GM18870 (cell line): Measurements from ENCODE around the gene ADGRG3.

Experiments
- ATAC-seq: cut with Tn5 transposase; IDR thresholded peaks from one replicate; pipeline ENCODE4 v1.9.1; 2021; ENCODE audit warnings: moderate library complexity; ENCODE audit not compliant: unreplicated experiment

The ADGRG3 gene

GRCh38 chr16:57645691-57646387, 22.3 kb upstream of the ADGRG3 start:
- no peak for ATAC-seq

- ATAC-seq, result no peak
Measured at GRCh38 chr16:57646388-57647039, 21.6 kb upstream of the ADGRG3 start.

DNA sequence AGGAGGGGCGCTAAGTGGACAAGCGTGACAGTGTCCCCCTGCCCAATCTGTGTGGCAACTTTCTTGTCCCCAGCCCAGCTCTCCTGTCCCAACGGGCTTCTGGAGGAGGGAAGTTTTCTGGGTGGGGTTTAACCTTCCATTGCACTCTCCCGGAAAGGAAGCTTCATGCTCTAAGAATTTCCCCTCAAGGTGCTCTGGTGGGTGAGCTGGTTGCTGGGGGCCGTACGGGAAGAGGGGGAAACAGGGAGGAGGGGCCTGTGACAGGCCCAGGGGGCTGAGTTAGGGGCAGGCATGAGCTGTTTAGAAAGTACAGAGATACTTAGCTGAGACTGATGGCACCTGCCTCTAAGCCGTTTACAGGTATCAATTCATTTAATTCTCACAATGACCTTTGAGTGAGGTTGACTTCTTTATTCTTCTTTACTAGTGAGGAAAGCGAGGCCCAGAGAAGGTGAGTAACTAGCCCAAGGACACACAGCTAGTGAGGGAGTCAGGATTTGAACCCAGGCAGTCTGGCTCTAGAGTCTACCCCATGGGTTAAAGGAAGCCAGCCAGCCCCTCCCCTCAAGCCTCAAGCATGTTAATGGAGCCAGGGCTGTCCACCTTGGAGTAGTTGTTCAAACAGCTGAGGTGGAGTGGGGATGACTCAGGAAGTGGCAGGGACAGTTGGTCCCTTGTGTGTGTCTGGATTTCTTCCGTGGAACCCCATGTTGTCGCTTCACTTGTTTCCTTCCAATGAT, 20.8 kb upstream of the ADGRG3 start:
- ATAC-seq, result no peak

DNA sequence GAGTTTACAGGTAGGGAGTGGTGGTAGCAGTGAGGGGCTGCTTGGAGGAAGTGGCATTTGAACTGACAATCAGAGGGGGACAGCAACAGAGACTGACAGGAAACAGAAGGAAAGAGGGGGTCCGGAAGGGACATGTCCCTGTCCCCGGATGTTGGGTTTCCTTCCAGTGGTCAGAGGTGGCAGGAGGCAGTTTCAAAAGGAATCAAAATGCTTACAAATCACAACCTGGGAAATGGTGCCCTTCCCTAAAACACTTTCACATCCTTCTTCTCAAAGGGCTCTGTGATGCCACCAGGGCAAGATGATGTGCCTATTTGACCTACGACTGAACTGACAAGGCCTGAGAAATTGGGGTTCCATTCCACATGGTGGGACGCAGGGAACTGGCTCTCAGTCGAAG, 20.0 kb upstream of the ADGRG3 start:
- no peak for ATAC-seq

GRCh38 chr16:57648581-57649442, 19.3 kb upstream of the ADGRG3 start:
- no peak for ATAC-seq

DNA sequence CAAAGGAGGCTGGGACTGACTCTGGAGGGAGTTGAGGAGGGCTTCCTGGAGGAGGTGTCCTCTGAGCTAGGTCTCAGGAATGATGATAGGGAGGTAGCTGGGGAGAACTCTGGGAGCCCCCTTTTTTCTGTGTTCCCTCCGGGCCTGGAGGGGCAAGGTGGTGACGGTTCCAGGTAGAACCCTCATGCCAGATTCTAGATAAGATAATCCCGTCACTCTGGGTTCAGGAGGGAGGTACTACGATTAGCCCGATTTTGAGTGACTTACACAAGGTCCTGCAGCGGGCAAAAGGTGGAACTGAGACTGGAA, 18.7 kb upstream of the ADGRG3 start:
- ATAC-seq, result no peak

DNA sequence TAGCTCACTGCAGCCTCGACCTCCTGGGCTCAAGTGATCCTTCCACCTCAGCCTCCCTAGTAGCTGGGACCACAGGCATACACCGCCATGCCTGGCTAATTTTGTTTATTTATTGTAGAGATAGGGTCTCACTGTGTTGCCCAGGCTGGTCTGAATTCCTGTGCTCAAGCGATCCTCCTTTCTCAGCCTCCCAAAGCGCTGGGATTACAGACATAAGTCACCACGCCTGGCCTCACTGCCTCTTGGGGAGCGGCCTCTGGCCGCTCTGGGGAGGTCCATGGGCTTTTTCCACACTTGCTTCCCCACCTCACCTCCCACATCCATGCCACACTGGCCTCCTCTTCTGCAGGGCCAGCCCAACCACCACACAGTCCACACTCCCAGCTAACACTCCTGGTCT, 18.3 kb upstream of the ADGRG3 start:
- ATAC-seq, result no peak

DNA sequence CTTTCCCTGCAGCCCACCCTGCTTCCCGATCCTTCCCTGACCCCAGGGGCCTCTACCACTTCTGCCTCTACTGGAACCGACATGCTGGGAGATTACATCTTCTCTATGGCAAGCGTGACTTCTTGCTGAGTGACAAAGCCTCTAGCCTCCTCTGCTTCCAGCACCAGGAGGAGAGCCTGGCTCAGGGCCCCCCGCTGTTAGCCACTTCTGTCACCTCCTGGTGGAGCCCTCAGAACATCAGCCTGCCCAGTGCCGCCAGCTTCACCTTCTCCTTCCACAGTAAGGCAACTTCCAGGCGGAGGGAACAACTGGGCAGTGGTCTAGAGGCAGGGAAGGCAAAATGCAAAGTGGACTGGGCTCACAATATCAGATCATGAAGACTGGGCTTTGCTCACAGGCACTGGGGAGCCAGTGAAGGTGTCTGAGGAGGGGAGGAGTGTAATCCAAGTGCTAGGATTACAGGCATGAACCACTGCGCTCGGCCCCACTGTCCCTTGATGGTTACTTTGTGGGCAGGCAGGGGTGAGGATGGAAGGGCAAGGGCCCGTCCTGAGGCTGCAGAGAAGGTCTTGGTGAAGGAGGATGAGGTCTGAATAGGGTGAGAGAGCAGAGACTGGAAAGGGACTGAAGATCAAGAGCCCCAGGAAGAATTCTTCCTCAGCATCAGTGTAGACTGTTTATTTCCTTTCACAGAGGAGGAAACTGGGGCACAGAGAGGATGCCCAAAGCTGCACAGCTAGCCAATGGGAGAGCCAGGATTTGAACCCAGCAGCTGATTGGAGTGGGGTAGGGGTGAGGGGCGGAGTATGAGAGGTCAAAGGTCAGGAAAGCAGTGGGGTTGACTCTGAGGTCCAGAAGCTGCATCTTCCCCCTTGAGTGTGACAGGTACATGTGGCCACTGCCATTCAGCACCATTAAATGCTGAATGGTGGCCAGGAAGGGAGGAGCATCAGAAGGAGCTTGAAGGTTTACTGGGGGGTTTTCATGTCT, 16.5 kb upstream of the ADGRG3 start:
- no peak for ATAC-seq

DNA sequence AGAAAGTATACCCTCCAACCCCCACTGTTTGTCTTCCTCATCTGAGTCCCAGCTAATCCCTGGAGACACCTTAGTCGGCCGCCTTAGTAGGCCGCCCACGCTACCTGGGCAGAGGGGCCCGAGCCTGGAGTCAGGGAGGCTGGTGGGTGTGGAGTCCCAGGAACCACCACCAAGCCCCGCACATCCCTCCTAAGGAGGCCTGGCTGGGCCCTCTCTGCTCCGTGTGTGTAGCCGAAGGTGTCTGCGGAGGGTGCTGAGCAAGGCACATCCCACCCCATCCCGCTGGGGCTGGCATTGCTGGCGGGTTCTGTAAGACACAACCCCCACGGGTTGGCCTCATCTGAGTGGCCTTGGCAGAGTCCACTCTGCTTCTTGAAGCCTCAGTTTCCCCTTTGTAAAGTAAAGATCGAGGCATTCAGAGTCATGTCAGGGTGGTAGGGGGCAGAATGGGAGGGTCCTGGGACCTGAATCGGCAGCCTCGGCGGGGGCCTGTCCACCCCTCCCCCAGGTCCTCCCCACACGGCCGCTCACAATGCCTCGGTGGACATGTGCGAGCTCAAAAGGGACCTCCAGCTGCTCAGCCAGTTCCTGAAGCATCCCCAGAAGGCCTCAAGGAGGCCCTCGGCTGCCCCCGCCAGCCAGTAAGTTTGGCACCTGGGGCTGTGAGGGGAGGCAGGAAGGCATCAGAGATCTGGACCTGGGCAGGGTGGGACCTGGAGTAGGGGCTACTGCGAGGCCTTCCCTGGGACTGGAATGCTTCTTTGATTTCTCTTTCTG, 15.2 kb upstream of the ADGRG3 start:
- no peak for ATAC-seq

DNA sequence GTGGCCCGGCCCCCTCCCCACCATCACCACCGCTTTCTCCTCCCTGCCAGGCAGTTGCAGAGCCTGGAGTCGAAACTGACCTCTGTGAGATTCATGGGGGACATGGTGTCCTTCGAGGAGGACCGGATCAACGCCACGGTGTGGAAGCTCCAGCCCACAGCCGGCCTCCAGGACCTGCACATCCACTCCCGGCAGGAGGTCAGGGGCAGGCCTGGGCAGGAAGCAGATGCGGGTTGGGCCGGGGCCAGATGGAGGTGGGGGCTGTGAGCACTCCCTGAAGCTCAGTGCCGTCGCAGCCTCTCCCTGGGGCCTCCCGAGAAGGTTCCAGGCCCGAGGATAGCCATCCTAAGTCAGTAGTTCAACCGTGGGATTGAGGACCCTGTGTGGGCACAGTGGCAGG, 14.2 kb upstream of the ADGRG3 start:
- ATAC-seq, result no peak

DNA sequence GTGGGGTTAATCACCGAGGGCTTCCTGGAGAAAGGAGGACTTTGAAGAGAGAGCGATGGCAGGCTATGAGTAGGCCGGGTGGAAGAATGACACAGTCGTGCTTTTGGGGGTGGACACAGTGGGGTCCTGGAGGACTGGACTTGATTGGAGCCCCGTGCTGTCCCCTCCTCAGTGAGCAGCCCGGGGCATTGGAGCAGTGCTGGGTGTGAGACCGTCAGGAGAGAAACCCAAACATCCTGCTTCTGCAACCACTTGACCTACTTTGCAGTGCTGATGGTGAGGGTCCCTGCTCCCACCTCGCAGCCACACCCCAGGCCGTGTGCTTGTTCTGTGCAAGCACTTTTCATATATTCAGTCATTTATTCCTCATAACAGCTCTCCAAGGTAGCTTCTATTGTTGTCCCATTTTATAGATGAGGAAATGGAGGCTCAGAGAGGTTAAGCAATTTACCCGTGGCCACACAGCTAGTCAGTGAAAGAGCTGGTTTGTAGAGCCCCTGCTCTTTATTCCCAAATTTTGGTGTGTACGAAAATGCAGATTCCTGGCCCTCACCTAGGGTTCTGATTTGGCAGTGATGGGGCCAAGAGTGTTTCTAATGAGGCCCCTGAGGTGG, 11.7 kb upstream of the ADGRG3 start:
- ATAC-seq, result no peak

DNA sequence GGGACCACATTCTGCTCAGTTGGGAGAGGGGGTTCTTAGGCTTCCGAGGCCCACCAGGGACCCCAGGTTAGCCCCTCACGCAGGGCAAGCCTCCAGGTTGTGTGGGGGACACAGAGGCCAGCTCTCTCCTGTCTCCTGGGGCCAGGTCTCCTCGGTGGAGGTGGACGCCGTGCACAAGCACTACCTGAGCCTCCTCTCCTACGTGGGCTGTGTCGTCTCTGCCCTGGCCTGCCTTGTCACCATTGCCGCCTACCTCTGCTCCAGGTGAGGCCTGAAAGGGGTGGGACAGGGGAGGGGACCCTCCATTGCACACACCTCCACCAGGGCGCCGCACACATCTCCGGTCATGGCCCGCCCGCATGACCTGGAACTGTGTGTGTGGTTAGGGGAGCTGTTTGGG, 10.9 kb upstream of the ADGRG3 start:
- ATAC-seq, result no peak

DNA sequence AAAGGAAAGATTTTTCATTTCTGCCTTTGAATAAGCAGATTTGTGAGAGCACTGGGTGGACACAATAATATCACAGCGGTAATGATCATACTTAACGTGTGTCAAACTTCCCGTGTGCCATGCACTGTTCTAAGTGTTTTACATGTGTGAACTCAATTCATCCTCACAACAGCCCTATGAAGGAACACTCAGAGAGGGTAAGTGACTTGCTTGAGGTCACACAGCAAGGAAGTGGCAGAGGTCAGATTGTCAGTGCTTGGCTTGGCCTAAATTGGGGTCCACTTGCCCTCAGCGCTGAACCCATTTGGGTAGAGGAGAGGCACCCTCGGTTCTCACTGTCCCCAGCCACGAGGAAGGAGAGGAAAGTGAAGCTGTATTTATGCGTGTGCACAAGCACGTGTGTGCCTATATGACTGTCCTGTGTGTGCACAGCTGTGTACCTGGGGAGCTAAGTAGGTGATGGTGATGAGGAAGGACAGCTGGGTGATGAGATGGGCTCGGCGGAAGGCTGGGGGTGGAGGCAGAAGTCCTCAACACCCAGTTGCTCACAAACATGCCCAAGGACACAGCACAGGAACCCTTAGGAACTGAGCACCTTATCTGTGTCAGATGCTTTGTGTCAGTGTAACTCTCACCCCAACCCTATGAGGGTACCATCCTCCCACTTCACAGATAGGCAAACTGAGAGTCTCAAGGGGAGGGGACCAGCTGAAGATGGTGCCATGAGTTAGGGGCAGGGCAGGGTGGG, 9.8 kb upstream of the ADGRG3 start:
- ATAC-seq, result no peak

- no peak for ATAC-seq
Measured at GRCh38 chr16:57658878-57659674, 9.0 kb upstream of the ADGRG3 start.

DNA sequence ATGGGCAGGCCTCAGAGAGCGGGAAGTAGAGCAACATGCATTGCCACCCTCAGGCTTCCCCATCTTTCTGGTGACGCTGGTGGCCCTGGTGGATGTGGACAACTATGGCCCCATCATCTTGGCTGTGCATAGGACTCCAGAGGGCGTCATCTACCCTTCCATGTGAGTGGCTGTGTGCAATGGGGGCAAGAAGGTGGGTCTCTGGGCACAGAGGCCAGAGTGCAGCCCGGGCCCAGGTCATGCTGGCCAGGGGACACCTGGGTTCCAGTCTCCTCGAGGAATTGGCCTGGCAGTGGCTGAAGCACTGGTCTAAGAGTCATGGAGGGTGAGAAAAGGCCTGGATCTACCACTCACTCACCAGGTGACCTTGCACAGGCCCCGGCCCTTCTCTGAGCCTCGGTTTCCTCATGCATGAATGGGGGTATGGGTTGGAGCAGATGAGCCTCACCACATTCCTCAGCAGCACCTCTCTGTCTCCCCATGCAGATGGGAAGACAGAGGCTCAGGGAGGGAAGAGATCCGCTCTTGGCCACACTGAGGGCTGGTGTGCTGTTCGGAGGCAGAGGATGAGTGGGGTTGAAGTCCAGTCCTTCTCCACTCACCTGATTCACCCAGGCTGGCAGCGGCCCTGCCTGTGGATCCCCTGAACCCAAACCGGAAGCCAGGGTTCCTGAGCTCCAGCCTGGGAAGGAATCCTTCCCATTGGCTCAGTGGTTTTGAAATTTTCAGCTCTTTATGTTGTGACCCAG, 7.2 kb upstream of the ADGRG3 start:
- ATAC-seq, result no peak

GRCh38 chr16:57661510-57661909, 6.6 kb upstream of the ADGRG3 start:
- no peak for ATAC-seq
